ENCODE results near the gene DNM1L.
A peak's percentile ranks its signal among the peaks of the same experiment; 100 is the strongest.

Gene DNM1L

GRCh38 chr12:32679091-32679919 lies at the start of gene DNM1L:
TSS of gene DNM1L (plus strand) at chr12:32679301. CDS start at chr12:32679364, 63 bp downstream.
- peak; percentile 92 for DNase-seq
- Histone ChIP-seq H3K27me3 (replicated peaks) (no peaks in the 10 kb centered on the region), H3K4me3 (ENCODE audit: low read depth, low read length) (peak within 1 kb of the TSS; percentile 84), H3K36me3 (replicated peaks) (no peaks in the 10 kb centered on the region), H3K27ac (peak within 1 kb of the TSS; percentile 71)
- peak; percentile 12 for TF ChIP-seq CTCF (IDR thresholded peaks at IDR 0.05; ENCODE audit: low read depth, low read length, missing control alignments)
- in situ Hi-C loops (cut with HindIII; ENCODE audit: low pct_ligation_motif_present, low sequenced_read_pairs): no loop called here

GRCh38 chr12:32641287-32641901 lies 37.7 kb upstream of the DNM1L start:
- Histone ChIP-seq H3K36me3 (replicated peaks) (peaks cover 24% of the 10 kb centered on the region), H3K27ac (no peak overlapping the region), H3K27me3 (replicated peaks) (no peaks in the 10 kb centered on the region), H3K4me3 (ENCODE audit: low read depth, low read length) (no peak overlapping the region)
- TF ChIP-seq CTCF (IDR thresholded peaks at IDR 0.05; ENCODE audit: low read depth, low read length, missing control alignments): no peak
- DNase-seq: no peak
- in situ Hi-C loops (cut with HindIII; ENCODE audit: low pct_ligation_motif_present, low sequenced_read_pairs): no loop called here

GRCh38 chr12:32644431-32644830 lies 34.7 kb upstream of the DNM1L start:
- DNase-seq: peak; percentile 59
- TF ChIP-seq CTCF (IDR thresholded peaks at IDR 0.05; ENCODE audit: low read depth, low read length, missing control alignments): no peak

GRCh38 chr12:32647275-32647674 lies 31.8 kb upstream of the DNM1L start:
- no peak for TF ChIP-seq CTCF (IDR thresholded peaks at IDR 0.05; ENCODE audit: low read depth, low read length, missing control alignments)
- peaks cover 2% of the 10 kb centered on the region for H3K36me3 ChIP-seq (replicated peaks)
- H3K27ac ChIP-seq: no peak overlapping the region
- no peak for DNase-seq
- H3K27me3 ChIP-seq (replicated peaks): no peaks in the 10 kb centered on the region
- no peak overlapping the region for H3K4me3 ChIP-seq (ENCODE audit: low read depth, low read length)
- in situ Hi-C loops (cut with HindIII; ENCODE audit: low pct_ligation_motif_present, low sequenced_read_pairs): no loop called here

More at GRCh38 chr12:32644431-32644830, 34.7 kb upstream of the DNM1L start:
- Histone ChIP-seq H3K27ac (no peak overlapping the region), H3K36me3 (replicated peaks) (peaks cover 10% of the 10 kb centered on the region), H3K27me3 (replicated peaks) (no peaks in the 10 kb centered on the region), H3K4me3 (ENCODE audit: low read depth, low read length) (no peak overlapping the region)
- in situ Hi-C loops (cut with HindIII; ENCODE audit: low pct_ligation_motif_present, low sequenced_read_pairs): no loop called here

GRCh38 chr12:32650508-32650907 lies 28.6 kb upstream of the DNM1L start:
- DNase-seq: no peak
- H3K27ac ChIP-seq: no peak overlapping the region
- no peak for TF ChIP-seq CTCF (IDR thresholded peaks at IDR 0.05; ENCODE audit: low read depth, low read length, missing control alignments)
- no peaks in the 10 kb centered on the region for H3K27me3 ChIP-seq (replicated peaks)
- in situ Hi-C loops (cut with HindIII; ENCODE audit: low pct_ligation_motif_present, low sequenced_read_pairs): no loop called here
- H3K4me3 ChIP-seq (ENCODE audit: low read depth, low read length): no peak overlapping the region
- no peaks in the 10 kb centered on the region for H3K36me3 ChIP-seq (replicated peaks)
